Heart right ventricle (tissue), 16 donors: ENCODE measurements around the gene TEX13B. TPM values are rescaled to one million over a fixed set of nuclear protein-coding genes. Genes with fewer than 3 reads are reported as not detected.

Experiments used
- ATAC-seq, 8 donors: fragments of 200-7000 bp; cut with Tn5 transposase; one replicate each; pipeline ENCODE4 v1.9.1; 2020; ENCODE audit warnings: mild to moderate bottlenecking in 8 of 8, moderate library complexity in 8 of 8, moderate number of reproducible peaks in 1 of 8
- DNase-seq, 2 donors: peaks; one replicate each; pipeline ENCODE4 v3.0.0-alpha.2; 2020
- H3K27ac ChIP-seq, 10 donors: fragments of 200-600 bp; sonication (generic) in 2 of 10; one replicate each; pipeline versions ENCODE4 v1.5.0 to v1.8.0; 2020 to 2022; ENCODE audit warnings: mild to moderate bottlenecking in 3 of 10
- H3K27me3 ChIP-seq, 7 donors: fragments of 200-600 bp; one replicate each; pipeline ENCODE4 v1.8.0; 2021 to 2022; ENCODE audit warnings: mild to moderate bottlenecking in 2 of 7
- H3K36me3 ChIP-seq, 9 donors: fragments of 200-600 bp; sonication (generic) in 1 of 9; one replicate each; pipeline versions ENCODE4 v1.5.0 to v1.8.0; 2020 to 2022; ENCODE audit warnings: mild to moderate bottlenecking in 2 of 9
- H3K4me1 ChIP-seq, 9 donors: fragments of 200-600 bp; sonication (generic) in 1 of 9; one replicate each; pipeline versions ENCODE4 v1.5.0 to v1.8.0; 2020 to 2022; ENCODE audit warnings: mild to moderate bottlenecking in 4 of 9
- H3K4me3 ChIP-seq, 10 donors: fragments of 200-600 bp; sonication (generic) in 2 of 10; one replicate each; pipeline versions ENCODE4 v1.5.0 to v1.8.0; 2020 to 2022; ENCODE audit warnings: mild to moderate bottlenecking in 7 of 10, moderate library complexity in 2 of 10
- H3K9me3 ChIP-seq, 11 donors: fragments of 200-600 bp in 10 of 11; sonication (generic) in 2 of 11; one replicate each; pipeline versions ENCODE4 v1.5.0 to v1.8.0; 2013 to 2022; ENCODE audit warnings: mild to moderate bottlenecking in 2 of 11, control low read depth in 1 of 11, moderate library complexity in 1 of 11
- CTCF ChIP-seq, 9 donors: fragments of 200-600 bp; sonication (generic) in 2 of 9; IDR thresholded peaks; one replicate each; pipeline versions ENCODE4 v1.5.0 to v1.8.0; 2021 to 2022; ENCODE audit warnings: antibody characterized with exemption in 9 of 9, mild to moderate bottlenecking in 5 of 9, moderate library complexity in 1 of 9
- WGBS, 2 donors: extraction: QIAGEN DNeasy Blood & Tissue Kit; methylation state at CpG; one replicate each; pipeline ENCODE4 v1.1.7; 2013; ENCODE audit warnings: inconsistent platforms in 1 of 2; 5-methylcytosine and 5-hydroxymethylcytosine counted together
- intact Hi-C, 10 donors: fragments of 100-400 bp; cut with DNase I; formaldehyde crosslinking; loops; one replicate each; pipeline versions ENCODE4 v1.11.1 to v1.14.2; 2022
- long read RNA-seq, 3 donors: library from polyadenylated mRNA; unstranded; transcript quantifications; one replicate each; pipeline ENCODE4 v2.0.0, GENCODE V29; 2020 to 2021
- polyA plus RNA-seq, 2 donors: library from polyadenylated mRNA; stranded (reverse); fragments of 200-250 nt; gene quantifications; one replicate each; pipeline ENCODE4 v1.2.3, GENCODE V29; 2013
- total RNA-seq, 10 donors: library from RNA; stranded (reverse); fragmentation: NEBNext Ultra II Directional in 3 of 10; extraction: Animal tissue kit (Norgen Biotek cat#: 25700) in 3 of 10; gene quantifications; one replicate each; pipeline versions ENCODE4 v1.2.1 to v1.2.4, GENCODE V29; 2021 to 2023
- donor health status: Arrhythmogenic right ventricular cardiomyopathy.
- donor health status: ischemic (EF 13 %, LVEDD 7.1; RV severe dilation, severe dysfunction).
- donor health status: healthy with polysubstance abuse.
- donor health status: DM: no; HTN: yes; CAD: no.
- donor health status: DM: no; HTN: no; CAD: no.
- donor health status: ischemic (EF 25% LVEDD 6.9; RV normal size, moderate dysfunction).
- donor health status: ischemic (EF 25% LVEDD 5.7; RV mildly dilated, moderate dysfunction).
- donor health status: healthy.
- donor health status: DM: yes; HTN: yes; CAD: no.
- donor health status: Ischemic cardiomyopathy.
- donor health status: ischemic (EF 35%, LVEDD 5.7; RV mildly dilated, moderate dysfunction).
- donor health status: nonischemic (EF 11% LVEDD 7.7; RV severe dilation, severe dysfunction).
- donor health status: DM: yes; HTN: yes; CAD: no.
- donor health status: PGD.
- donor health status: ischemic (EF 29% LVEDD 5.4; RV normal size, mild dysfunction).
- donor health status: nonischemic (EF 23%, LVEDD 6.1; RV moderate dilation, normal function).

The TEX13B gene
- total RNA-seq (not detected), polyA plus RNA-seq (not detected)
- long read RNA-seq, donor 1, result 0 reads
- long read RNA-seq, donor 2, result 0 reads
- long read RNA-seq, donor 3, result 0 reads

GRCh38 chrX:107982356-107982755 is at the start of gene TEX13B:
Gene TEX13B, minus strand, starts transcription at chrX:107982370. Its CDS starts 243 bp downstream, at chrX:107982127.
- WGBS, 2 donors, result 86 to 89% methylated on average over 6 of the region's 6 CpGs
- no peak for TF ChIP-seq CTCF (IDR thresholded peaks at IDR 0.05)
- intact Hi-C loops, result no loop called here
- Histone ChIP-seq H3K4me3 (no peak within 1 kb of the TSS), H3K36me3 (no peaks in the 10 kb centered on the region), H3K27ac (no peak within 1 kb of the TSS), H3K9me3 (no peaks in the 10 kb centered on the region), H3K27me3 (peaks cover 0 to 29% (median 0%) of the 10 kb centered on the region in 7 donors), H3K4me1 (no peaks in the 10 kb centered on the region)
- no peak for ATAC-seq
- no peak for DNase-seq

- Histone ChIP-seq H3K4me1 (no peaks in the 10 kb centered on the region), H3K4me3 (no peak overlapping the region), H3K9me3 (no peaks in the 10 kb centered on the region), H3K36me3 (no peaks in the 10 kb centered on the region), H3K27ac (no peak overlapping the region), H3K27me3 (peaks cover 0 to 77% (median 0%) of the 10 kb centered on the region in 7 donors)
- intact Hi-C loops, result loop anchor here in 5 of 10 donors (5.0 to 10.0 kb wide), 3 partner anchors 32 to 105 kb away; no protein-coding TSS in a partner anchor
- WGBS, 2 donors, result 66 to 75% methylated on average over 5 of the region's 5 CpGs
- ATAC-seq (no peak), DNase-seq (no peak)
- TF ChIP-seq CTCF (IDR thresholded peaks at IDR 0.05), result no peak
Measured at GRCh38 chrX:108029928-108030711, 48.0 kb upstream of the TEX13B start.

- DNase-seq (no peak), ATAC-seq (no peak)
- 67 to 81% methylated on average over 1 of the region's 1 CpG for WGBS, 2 donors
- TF ChIP-seq CTCF (IDR thresholded peaks at IDR 0.05), result no peak
- H3K9me3 ChIP-seq, result no peaks in the 10 kb centered on the region
- H3K27ac ChIP-seq, result no peak overlapping the region
- intact Hi-C loops, result loop anchor here in 5 of 10 donors (5.0 to 10.0 kb wide), 3 partner anchors 33 to 106 kb away; no protein-coding TSS in a partner anchor
- no peaks in the 10 kb centered on the region for H3K36me3 ChIP-seq
- H3K4me1 ChIP-seq, result no peaks in the 10 kb centered on the region
- peaks cover 0 to 76% (median 0%) of the 10 kb centered on the region in 7 donors for H3K27me3 ChIP-seq
- no peak overlapping the region for H3K4me3 ChIP-seq
Measured at GRCh38 chrX:108028854-108029253, 46.7 kb upstream of the TEX13B start.

GRCh38 chrX:108025954-108026600 is 43.9 kb upstream of the TEX13B start:
- DNase-seq (no peak), ATAC-seq (no peak)
- Histone ChIP-seq H3K27ac (no peak overlapping the region), H3K9me3 (no peaks in the 10 kb centered on the region), H3K4me1 (no peaks in the 10 kb centered on the region), H3K36me3 (no peaks in the 10 kb centered on the region), H3K4me3 (no peak overlapping the region), H3K27me3 (peaks cover 0 to 71% (median 0%) of the 10 kb centered on the region in 7 donors)
- TF ChIP-seq CTCF (IDR thresholded peaks at IDR 0.05), result no peak
- WGBS, 2 donors, result 67 to 84% methylated on average over 2 of the region's 2 CpGs
- intact Hi-C loops, result loop anchor here in 5 of 10 donors (5.0 to 10.0 kb wide), 3 partner anchors 36 to 109 kb away; no protein-coding TSS in a partner anchor
